Testis (tissue), 3 donors: Measurements from ENCODE around the gene HPCA. TPM values are rescaled to one million over a fixed set of nuclear protein-coding genes. Genes with fewer than 3 reads are reported as not detected.

Experiments used
- DNase-seq: peaks from one replicate; pipeline ENCODE4 v3.0.0-alpha.2; 2019
- H3K27ac ChIP-seq, 2 donors: fragments of 200-600 bp; sonication (generic); one replicate each; pipeline ENCODE4 v1.5.1; 2019
- H3K27me3 ChIP-seq: fragments of 200-600 bp; sonication (generic); one replicate; pipeline ENCODE4 v1.5.1; 2019
- H3K36me3 ChIP-seq: fragments of 200-600 bp; sonication (generic); one replicate; pipeline ENCODE4 v1.5.1; 2017; ENCODE audit warnings: low read depth; ENCODE audit errors: missing control alignments
- H3K4me1 ChIP-seq: fragments of 200-600 bp; sonication (generic); one replicate; pipeline ENCODE4 v1.5.1; 2019
- H3K4me3 ChIP-seq, 2 donors: fragments of 200-600 bp; sonication (generic); one replicate each; pipeline ENCODE4 v1.5.1; 2017 to 2019
- H3K9me3 ChIP-seq: fragments of 200-600 bp; sonication (generic); one replicate; pipeline ENCODE4 v1.5.1; 2017
- POLR2A ChIP-seq: fragments of 450-650 bp; IDR thresholded peaks from one replicate; pipeline ENCODE4 v1.6.1; 2017; ENCODE audit warnings: antibody characterized with exemption, mild to moderate bottlenecking, moderate library complexity
- WGBS, 2 donors: methylation state at CpG; one replicate each; pipeline ENCODE4 v1.1.5; 2018; 5-methylcytosine and 5-hydroxymethylcytosine counted together
- intact Hi-C: fragments of 100-400 bp; cut with DNase I; formaldehyde crosslinking; loops from one replicate; pipeline ENCODE4 v1.15.1; 2023; ENCODE audit warnings: low total_unique reads
- polyA plus RNA-seq: library from polyadenylated mRNA; stranded (reverse); fragments of 350-450 nt; fragmentation: Illumina TruSeq; extraction: RNeasy Lipid Tissue Mini Kit (QIAGEN cat#74804); gene quantifications from one replicate; pipeline ENCODE4 v1.2.3, GENCODE V29; 2014; ENCODE audit warnings: low read depth, low replicate concordance; ENCODE audit not compliant: insufficient read depth
- total RNA-seq, 2 donors: library from RNA; depleted of rRNA; stranded (reverse); fragments of >200 nt; gene quantifications; one replicate each; pipeline ENCODE4 v1.2.3, GENCODE V29; 2016
- TF ChIP-seq, protein P1 (sequence below), 3 experiments: fragments of 450-650 bp in 2 of 3; fragments of 200-600 bp in 1 of 3; sonication (generic) in 1 of 3; IDR thresholded peaks; one replicate each; pipeline ENCODE4 v1.5.1; 2016 to 2019; ENCODE audit warnings: antibody characterized with exemption in 3 of 3, mild to moderate bottlenecking in 2 of 3, moderate library complexity in 1 of 3

The HPCA gene
- total and polyA plus RNA-seq, 3 donors from 2014 or later, result 1.7 to 8.8 (median 6.1) TPM

DNA sequence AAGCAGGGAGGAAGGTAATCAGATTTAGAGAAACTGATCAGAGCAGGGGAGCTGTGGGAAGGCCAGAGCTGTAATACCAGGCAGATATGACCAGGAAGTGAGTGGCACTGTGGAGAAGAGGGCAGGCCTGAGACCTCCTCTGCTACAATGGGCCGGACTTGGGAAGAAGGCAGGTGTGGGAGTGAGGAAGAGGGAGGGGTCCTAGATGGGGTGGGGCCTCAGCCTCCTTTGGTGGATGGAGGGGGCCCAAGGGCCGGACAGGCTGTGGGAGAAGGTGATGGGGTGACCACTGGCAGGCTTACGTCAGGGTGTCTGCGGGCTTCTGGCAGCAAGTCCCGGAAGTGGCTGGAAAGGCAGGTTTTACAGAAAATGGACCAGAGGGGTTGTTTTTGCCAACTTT is 5.0 kb upstream of the HPCA start:
- TF ChIP-seq, protein P1, sequence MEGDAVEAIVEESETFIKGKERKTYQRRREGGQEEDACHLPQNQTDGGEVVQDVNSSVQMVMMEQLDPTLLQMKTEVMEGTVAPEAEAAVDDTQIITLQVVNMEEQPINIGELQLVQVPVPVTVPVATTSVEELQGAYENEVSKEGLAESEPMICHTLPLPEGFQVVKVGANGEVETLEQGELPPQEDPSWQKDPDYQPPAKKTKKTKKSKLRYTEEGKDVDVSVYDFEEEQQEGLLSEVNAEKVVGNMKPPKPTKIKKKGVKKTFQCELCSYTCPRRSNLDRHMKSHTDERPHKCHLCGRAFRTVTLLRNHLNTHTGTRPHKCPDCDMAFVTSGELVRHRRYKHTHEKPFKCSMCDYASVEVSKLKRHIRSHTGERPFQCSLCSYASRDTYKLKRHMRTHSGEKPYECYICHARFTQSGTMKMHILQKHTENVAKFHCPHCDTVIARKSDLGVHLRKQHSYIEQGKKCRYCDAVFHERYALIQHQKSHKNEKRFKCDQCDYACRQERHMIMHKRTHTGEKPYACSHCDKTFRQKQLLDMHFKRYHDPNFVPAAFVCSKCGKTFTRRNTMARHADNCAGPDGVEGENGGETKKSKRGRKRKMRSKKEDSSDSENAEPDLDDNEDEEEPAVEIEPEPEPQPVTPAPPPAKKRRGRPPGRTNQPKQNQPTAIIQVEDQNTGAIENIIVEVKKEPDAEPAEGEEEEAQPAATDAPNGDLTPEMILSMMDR (IDR thresholded peaks at IDR 0.05), result no peak
- TF ChIP-seq POLR2A, result no peak
- Histone ChIP-seq H3K4me3 (no peak overlapping the region), H3K9me3 (no peaks in the 10 kb centered on the region), H3K4me1 (peaks cover 18% of the 10 kb centered on the region), H3K36me3 (no peaks in the 10 kb centered on the region), H3K27ac (no peak overlapping the region), H3K27me3 (no peaks in the 10 kb centered on the region)
- intact Hi-C loops, result no loop called here
- WGBS, 2 donors, result 88 to 93% methylated on average over 5 of the region's 5 CpGs
- DNase-seq, result no peak

DNA sequence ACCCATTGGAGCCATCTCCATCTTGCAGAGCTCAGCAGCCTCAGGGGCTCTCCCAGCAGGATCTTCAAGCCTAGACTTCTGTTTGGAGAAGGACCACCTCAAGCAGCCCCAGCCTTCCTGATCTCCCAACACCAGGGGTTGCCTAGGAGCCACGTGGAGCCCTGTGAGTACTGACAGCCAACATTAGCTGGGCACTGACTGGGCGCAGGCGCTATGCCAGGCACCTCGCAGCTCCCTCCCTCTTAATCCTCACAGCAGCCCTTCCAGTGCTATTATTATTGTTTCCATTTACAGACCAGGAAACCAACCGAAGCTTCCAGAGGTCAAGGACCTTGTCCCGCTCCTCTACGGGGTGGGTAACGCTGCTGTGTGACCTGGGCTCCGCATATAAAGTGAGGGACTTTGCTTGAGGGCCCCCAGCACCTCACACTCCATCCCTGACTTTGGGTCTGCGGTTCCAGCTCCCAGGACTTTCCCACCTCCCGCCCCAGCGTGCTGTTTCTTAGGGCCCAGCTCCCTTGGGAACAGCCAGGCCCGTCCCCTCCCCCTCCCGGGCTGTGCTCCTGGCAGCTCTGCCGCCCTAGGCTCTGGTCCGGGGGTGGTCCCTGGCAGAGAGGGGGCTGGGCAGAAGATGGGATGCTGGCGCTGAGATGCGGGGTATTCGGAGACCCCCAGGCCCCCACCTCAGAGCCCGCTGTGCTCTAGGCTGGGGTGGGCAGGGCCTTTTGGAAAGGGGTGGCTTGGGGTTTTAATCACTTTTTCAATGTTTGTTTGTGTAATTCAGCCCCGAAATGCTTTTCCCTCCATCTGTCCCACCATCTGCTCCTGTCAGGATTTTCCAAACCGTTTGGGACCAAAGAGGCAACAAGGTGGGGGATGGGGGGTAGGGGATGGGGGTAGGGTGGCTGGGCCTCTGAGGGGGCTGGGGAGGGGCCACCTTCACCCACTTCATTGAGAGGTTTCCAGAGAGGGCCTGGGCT is 4.1 kb upstream of the HPCA start:
- TF ChIP-seq, protein P1 (IDR thresholded peaks at IDR 0.05), result no peak
- no peak for TF ChIP-seq POLR2A
- Histone ChIP-seq H3K4me1 (peaks cover 11% of the 10 kb centered on the region), H3K36me3 (no peaks in the 10 kb centered on the region), H3K4me3 (no peak overlapping the region), H3K27me3 (no peaks in the 10 kb centered on the region), H3K9me3 (no peaks in the 10 kb centered on the region), H3K27ac (no peak overlapping the region)
- intact Hi-C loops, result no loop called here
- DNase-seq, result no peak
- 31 to 48% methylated on average over 10 to 22 of the region's 22 CpGs for WGBS, 2 donors

DNA sequence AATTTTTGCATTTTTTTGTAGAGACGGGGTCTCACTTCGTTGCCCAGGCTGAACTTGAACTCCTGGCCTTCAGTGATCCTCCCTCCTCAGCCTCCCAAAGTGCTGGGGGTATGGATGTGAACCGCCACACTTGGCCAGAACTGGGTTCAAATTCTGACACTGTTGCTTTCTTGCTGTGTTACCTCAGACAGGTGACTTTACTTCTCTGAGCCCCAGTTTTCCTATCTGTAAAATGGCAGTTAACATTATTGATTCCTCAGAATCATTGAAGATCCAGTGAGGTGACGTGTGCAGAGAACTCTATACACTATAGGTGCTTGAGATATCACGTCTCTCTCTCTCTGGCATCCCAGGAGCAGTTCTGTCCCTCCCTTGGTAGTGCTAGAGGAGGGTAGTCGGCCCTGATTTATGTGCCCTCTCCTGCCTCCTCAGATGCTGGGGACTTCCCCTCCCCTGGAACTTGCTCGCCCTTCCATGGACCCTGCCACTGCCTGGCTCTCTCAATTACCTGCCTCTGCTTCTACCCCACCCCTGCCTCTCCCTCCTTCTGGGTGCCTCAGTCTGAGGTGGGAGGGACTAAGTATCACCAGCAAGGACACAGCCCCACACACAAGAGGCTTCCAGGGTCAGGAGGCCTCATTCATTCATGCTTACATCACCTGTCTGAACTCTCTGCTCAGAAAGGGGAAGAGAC is 2.8 kb upstream of the HPCA start:
- Histone ChIP-seq H3K27me3 (no peaks in the 10 kb centered on the region), H3K4me3 (no peak overlapping the region), H3K9me3 (no peaks in the 10 kb centered on the region), H3K4me1 (peaks cover 4% of the 10 kb centered on the region), H3K36me3 (no peaks in the 10 kb centered on the region), H3K27ac (no peak overlapping the region)
- no peak for DNase-seq
- intact Hi-C loops, result no loop called here
- TF ChIP-seq, protein P1 (IDR thresholded peaks at IDR 0.05), result no peak
- no peak for TF ChIP-seq POLR2A
- WGBS, 2 donors, result 76 to 82% methylated on average over 7 of the region's 7 CpGs

DNA sequence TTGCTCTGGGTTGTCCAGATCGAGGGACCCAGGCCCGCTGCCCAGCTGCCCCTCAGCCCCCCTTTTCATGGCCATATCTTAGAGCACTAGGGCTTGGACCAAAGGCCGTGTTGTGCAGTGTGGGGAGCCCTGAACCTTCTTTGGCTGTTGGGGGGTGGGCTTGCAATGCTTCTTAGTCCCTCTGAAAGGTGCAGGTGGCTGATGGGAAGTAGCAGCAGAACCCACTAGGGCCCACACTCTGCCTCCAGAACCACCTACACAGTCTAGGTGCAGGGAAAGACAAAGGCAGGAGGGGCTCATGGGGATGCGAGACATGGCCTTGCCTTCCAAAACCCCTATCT is 2.3 kb upstream of the HPCA start:
- intact Hi-C loops, result no loop called here
- Histone ChIP-seq H3K36me3 (no peaks in the 10 kb centered on the region), H3K4me3 (no peak overlapping the region), H3K9me3 (no peaks in the 10 kb centered on the region), H3K27me3 (no peaks in the 10 kb centered on the region), H3K27ac (no peak overlapping the region), H3K4me1 (peaks cover 4% of the 10 kb centered on the region)
- no peak for DNase-seq
- TF ChIP-seq, protein P1 (IDR thresholded peaks at IDR 0.05), result no peak
- no peak for TF ChIP-seq POLR2A
- 72 to 73% methylated on average over 2 to 4 of the region's 4 CpGs for WGBS, 2 donors
